VCaP (cell line): ENCODE data around the gene MYRIP.

Experiments
- H3K27ac ChIP-seq: fragments of 450-650 bp; 2 replicates; pipeline ENCODE4 v1.5.1; 2017
- TF ChIP-seq, protein P1 (sequence below): fragments of 450-650 bp; conservative IDR thresholded peaks from 2 replicates; pipeline ENCODE4 v1.5.1; 2017; ENCODE audit warnings: mild to moderate bottlenecking, moderate library complexity

MYRIP gene

DNA sequence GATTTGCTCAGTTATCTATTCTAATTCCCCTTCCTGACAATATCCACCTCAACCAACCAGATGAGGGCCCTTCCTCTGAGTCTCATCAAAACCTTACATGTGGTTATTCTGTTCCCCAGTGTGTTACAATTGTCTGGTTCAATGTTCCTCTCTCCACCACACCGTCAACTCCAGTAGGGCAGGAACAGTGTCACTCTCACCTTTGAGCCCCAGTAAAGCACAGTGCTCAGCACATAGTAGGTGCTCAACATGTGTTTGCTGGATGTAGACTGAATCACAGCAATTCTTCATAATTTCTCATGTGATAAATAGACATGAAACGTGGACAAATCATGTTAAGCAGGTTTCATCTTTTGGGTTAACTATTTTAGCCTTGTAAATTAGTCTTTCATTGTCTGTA lies 397.1 kb downstream of the MYRIP start:
- H3K27ac ChIP-seq = no peak overlapping the region
- TF ChIP-seq, protein P1, sequence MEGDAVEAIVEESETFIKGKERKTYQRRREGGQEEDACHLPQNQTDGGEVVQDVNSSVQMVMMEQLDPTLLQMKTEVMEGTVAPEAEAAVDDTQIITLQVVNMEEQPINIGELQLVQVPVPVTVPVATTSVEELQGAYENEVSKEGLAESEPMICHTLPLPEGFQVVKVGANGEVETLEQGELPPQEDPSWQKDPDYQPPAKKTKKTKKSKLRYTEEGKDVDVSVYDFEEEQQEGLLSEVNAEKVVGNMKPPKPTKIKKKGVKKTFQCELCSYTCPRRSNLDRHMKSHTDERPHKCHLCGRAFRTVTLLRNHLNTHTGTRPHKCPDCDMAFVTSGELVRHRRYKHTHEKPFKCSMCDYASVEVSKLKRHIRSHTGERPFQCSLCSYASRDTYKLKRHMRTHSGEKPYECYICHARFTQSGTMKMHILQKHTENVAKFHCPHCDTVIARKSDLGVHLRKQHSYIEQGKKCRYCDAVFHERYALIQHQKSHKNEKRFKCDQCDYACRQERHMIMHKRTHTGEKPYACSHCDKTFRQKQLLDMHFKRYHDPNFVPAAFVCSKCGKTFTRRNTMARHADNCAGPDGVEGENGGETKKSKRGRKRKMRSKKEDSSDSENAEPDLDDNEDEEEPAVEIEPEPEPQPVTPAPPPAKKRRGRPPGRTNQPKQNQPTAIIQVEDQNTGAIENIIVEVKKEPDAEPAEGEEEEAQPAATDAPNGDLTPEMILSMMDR = no peak

DNA sequence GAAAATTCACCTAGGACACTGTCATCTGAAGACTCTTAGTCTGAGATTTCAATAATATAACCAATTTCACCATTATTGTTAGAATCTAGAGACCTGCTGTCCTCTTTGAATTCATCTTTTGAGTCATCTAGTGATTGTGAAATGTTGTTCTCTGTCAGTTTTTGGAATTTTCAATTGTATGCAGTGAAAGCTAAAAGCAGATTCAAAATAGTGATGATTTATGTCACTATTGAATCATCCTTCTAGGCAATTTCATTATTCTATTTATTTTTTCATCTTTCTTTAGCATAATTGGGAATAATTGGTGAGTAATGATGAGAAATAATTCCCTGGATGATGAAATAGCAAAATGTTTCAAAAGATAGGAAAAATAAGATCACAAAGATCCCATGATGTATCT lies 398.4 kb downstream of the MYRIP start:
- H3K27ac ChIP-seq = no peak overlapping the region
- TF ChIP-seq, protein P1 = no peak

DNA sequence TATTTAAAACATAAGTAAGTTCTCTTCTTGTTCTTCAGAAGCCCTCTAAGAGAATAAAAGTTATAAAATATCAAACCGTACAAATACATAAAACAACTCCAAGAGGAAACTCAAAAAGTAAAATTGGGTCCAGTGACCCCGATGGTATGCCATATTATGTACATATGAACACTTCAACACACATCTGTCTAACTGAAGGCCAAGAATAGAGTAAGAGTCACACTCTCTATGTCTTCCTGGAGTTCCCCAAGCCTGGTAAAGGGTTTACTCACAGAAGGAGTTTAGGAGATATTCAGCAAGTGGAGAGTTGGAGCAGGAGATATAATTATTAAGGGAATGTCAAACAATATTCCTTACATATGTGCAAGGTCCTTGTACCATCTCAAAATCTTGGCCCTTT lies 398.8 kb downstream of the MYRIP start:
- H3K27ac ChIP-seq = no peak overlapping the region
- TF ChIP-seq, protein P1 = no peak

DNA sequence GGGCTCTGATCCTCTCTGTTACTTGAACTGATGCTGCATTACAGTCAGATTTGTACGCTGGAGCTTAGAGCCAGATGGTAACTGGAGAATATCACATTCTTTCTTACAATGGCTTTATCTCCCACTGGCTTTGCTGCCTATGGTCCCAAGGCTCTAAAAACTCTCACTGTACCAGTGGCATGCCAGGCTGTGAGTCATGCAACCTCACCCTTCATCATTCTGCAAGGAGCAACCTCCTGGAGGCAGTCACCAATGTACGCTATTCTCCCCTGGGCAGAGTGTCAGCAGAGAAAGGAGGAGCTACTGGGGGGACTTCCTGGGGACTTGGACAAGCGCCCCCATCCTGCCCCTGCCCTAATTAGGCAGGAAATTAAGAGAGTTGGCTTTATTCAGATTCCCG lies 402.2 kb downstream of the MYRIP start:
- H3K27ac ChIP-seq = no peak overlapping the region
- TF ChIP-seq, protein P1 = no peak

DNA sequence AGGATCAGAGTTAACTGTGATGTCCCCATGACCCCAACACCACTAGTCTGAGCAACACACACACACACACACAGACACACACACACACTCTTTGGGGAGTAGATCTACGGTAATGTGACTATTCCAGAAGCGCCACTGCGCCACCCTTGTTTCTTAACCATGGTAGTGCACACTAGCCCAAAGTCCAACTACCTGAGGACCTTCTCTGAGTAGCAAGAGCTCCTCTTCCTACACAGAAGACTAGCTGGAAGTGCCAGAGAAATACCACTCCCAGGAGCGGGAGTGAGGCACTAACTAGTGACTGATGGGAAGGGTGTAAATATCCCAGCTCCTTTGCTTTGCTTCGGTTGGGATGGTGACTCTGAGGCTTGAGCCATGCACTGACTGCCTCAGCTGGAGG lies 404.1 kb downstream of the MYRIP start:
- no peak overlapping the region for H3K27ac ChIP-seq
- TF ChIP-seq, protein P1 = no peak

DNA sequence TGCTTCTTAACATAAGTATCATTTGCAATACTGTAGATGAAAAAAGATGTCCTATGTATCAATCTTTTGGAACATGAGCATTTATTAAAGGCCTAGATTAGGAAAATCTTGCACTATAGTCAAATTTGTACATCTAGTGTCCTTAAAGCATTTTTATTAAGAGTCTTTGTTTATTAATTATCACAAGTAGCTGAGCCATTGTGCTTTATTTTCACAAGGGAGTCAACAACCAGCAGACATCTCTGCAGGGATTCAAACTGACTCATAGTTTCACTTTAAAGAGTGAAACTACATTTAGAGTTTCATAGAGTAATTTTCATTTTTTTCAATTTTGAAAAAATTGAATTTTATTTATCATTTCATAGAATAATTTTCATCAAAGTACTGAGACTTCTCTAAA lies 405.6 kb downstream of the MYRIP start:
- H3K27ac ChIP-seq = no peak overlapping the region
- TF ChIP-seq, protein P1 = no peak

DNA sequence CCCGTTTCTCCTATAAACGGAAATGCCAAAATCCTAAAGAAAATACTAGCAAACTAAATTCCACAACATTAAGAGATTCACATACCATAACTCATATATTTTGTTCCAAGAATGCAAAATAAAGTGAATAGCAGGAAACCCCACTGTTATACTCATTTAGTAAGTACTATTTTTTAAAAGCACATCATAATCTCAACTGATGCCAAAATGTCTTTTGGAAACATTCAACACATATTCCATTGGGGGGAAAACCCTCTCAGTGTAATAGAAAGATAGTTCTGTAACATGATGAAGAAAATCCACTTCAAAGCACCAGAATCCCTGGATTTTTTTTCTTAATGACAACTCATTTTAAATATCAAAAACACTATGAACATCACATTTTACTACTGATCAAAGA lies 407.1 kb downstream of the MYRIP start:
- no peak overlapping the region for H3K27ac ChIP-seq
- TF ChIP-seq, protein P1 = no peak

DNA sequence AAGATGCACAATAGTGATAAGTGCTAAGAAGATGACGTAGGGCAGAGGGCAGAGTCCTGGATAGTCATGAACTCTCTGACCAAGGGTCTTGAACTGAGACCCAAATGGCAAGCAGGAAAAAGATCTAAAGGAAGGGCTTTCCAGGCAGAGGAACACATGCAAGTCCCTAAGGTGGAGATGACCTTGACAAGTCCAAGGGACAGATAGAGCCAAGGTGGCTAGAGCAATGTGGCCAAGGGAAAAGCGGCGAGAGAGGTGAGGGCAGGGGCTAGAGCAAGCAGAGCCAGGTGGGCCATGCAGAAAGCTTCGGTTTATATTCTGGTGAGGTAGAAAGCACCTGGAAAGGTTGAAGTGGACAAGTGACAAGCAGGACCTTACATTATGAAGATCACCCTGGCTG lies 414.4 kb downstream of the MYRIP start:
- TF ChIP-seq, protein P1 = no peak
- H3K27ac ChIP-seq = no peak overlapping the region
